SK-N-SH treated with all-trans-retinoic acid at 6 μM for 48 hours (cell line): ENCODE results near the gene DCK.

ENCODE experiments used
- ARNTL ChIP-seq: fragments of 450-650 bp; formaldehyde crosslinking; IDR thresholded peaks from 2 replicates; pipeline ENCODE4 v1.5.0; 2020; ENCODE audit warnings: low read depth, mild to moderate bottlenecking, moderate library complexity, borderline replicate concordance
- BACH2 ChIP-seq: fragments of 250-450 bp; sonication (Bioruptor Pico); IDR thresholded peaks from 2 replicates; pipeline ENCODE4 v1.9.0; 2021; ENCODE audit warnings: mild to moderate bottlenecking, borderline replicate concordance
- CSDC2 ChIP-seq: fragments of 250-450 bp; sonication (Bioruptor Pico); IDR thresholded peaks from 2 replicates; pipeline ENCODE4 v1.5.0; 2020; ENCODE audit warnings: mild to moderate bottlenecking, moderate library complexity
- ESRRG ChIP-seq: fragments of 250-450 bp; sonication (Bioruptor Pico); IDR thresholded peaks from 2 replicates; pipeline ENCODE4 v1.6.1; 2021; ENCODE audit warnings: mild to moderate bottlenecking
- OSR1 ChIP-seq: fragments of 250-450 bp; sonication (Bioruptor Pico); IDR thresholded peaks from 2 replicates; pipeline ENCODE4 v1.8.0; 2022; ENCODE audit warnings: moderate library complexity, mild to moderate bottlenecking, inconsistent platforms
- RARB ChIP-seq: fragments of 250-450 bp; sonication (Bioruptor Pico); IDR thresholded peaks from 2 replicates; pipeline ENCODE4 v1.8.0; 2021; ENCODE audit warnings: mild to moderate bottlenecking, moderate library complexity
- SNAI2 ChIP-seq: fragments of 250-450 bp; sonication (Bioruptor Pico); IDR thresholded peaks from 2 replicates; pipeline ENCODE4 v1.5.0; 2020; ENCODE audit warnings: mild to moderate bottlenecking, moderate library complexity
- TCF4 ChIP-seq: fragments of 250-450 bp; sonication (Bioruptor Pico); IDR thresholded peaks from 2 replicates; pipeline ENCODE4 v1.8.0; 2021; ENCODE audit warnings: mild to moderate bottlenecking, moderate library complexity, borderline replicate concordance
- TOX ChIP-seq: fragments of 250-450 bp; sonication (Bioruptor Pico); IDR thresholded peaks from 2 replicates; pipeline ENCODE4 v1.8.0; 2021; ENCODE audit warnings: mild to moderate bottlenecking, moderate library complexity, borderline replicate concordance
- ZFP3 ChIP-seq: fragments of 250-450 bp; sonication (Bioruptor Pico); IDR thresholded peaks from 2 replicates; pipeline ENCODE4 v1.5.0; 2020; ENCODE audit warnings: mild to moderate bottlenecking, moderate library complexity
- ZFP30 ChIP-seq: fragments of 450-650 bp; formaldehyde crosslinking; IDR thresholded peaks from 2 replicates; pipeline ENCODE4 v1.5.0; 2022; ENCODE audit warnings: mild to moderate bottlenecking, moderate library complexity
- ZNF70 ChIP-seq: fragments of 450-650 bp; formaldehyde crosslinking; IDR thresholded peaks from 2 replicates; pipeline ENCODE4 v1.5.0; 2020; ENCODE audit warnings: mild to moderate bottlenecking, moderate library complexity
- TF ChIP-seq, protein P1 (sequence below): fragments of 250-450 bp; sonication (Bioruptor Pico); IDR thresholded peaks from 2 replicates; pipeline ENCODE4 v1.5.1; 2020; ENCODE audit warnings: low read depth, mild to moderate bottlenecking, moderate library complexity
- TF ChIP-seq, protein P2 (sequence below): fragments of 250-450 bp; sonication (Bioruptor Pico); IDR thresholded peaks from 2 replicates; pipeline ENCODE4 v1.8.0; 2020; ENCODE audit warnings: mild to moderate bottlenecking, moderate library complexity, borderline replicate concordance

DNA sequence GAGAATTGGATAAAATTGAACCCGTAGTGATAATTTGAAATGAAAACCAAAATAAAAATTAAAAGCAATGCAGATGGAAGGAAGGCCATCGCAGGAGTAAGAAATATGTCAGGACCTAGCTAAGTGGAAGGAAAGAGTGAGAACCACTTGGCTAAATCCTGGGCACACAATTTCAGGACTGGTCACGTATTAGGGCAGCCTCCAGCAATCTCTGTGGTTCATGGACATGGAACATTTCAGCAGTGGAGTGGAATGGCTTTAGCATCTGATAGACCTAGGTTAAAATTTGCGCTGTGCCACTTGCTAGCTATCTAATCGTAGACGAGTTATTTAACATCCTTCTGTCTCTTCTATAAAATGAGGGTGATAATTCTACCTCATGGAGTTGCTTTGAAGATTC, 71.1 kb downstream of the DCK start:
- TF ChIP-seq, protein P1, sequence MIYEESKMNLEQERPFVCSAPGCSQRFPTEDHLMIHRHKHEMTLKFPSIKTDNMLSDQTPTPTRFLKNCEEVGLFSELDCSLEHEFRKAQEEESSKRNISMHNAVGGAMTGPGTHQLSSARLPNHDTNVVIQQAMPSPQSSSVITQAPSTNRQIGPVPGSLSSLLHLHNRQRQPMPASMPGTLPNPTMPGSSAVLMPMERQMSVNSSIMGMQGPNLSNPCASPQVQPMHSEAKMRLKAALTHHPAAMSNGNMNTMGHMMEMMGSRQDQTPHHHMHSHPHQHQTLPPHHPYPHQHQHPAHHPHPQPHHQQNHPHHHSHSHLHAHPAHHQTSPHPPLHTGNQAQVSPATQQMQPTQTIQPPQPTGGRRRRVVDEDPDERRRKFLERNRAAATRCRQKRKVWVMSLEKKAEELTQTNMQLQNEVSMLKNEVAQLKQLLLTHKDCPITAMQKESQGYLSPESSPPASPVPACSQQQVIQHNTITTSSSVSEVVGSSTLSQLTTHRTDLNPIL (CRISPR knock-in tag): no peak
- TF ChIP-seq ESRRG (CRISPR knock-in tag) (no peak), ARNTL (CRISPR knock-in tag) (no peak), OSR1 (CRISPR knock-in tag) (no peak), TOX (CRISPR knock-in tag) (no peak), RARB (CRISPR knock-in tag) (no peak), BACH2 (no peak), SNAI2 (no peak), ZNF70 (CRISPR knock-in tag) (no peak), TCF4 (CRISPR knock-in tag) (no peak), CSDC2 (CRISPR knock-in tag) (no peak), ZFP30 (no peak), ZFP3 (CRISPR knock-in tag) (no peak)
- TF ChIP-seq, protein P2, sequence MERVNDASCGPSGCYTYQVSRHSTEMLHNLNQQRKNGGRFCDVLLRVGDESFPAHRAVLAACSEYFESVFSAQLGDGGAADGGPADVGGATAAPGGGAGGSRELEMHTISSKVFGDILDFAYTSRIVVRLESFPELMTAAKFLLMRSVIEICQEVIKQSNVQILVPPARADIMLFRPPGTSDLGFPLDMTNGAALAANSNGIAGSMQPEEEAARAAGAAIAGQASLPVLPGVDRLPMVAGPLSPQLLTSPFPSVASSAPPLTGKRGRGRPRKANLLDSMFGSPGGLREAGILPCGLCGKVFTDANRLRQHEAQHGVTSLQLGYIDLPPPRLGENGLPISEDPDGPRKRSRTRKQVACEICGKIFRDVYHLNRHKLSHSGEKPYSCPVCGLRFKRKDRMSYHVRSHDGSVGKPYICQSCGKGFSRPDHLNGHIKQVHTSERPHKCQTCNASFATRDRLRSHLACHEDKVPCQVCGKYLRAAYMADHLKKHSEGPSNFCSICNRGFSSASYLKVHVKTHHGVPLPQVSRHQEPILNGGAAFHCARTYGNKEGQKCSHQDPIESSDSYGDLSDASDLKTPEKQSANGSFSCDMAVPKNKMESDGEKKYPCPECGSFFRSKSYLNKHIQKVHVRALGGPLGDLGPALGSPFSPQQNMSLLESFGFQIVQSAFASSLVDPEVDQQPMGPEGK (CRISPR knock-in tag): no peak
